HG02970 (cell line): ENCODE measurements around the gene ABITRAM.

ENCODE experiments used
- ATAC-seq: cut with Tn5 transposase; IDR thresholded peaks from one replicate; pipeline ENCODE4 v1.9.1; 2021; ENCODE audit warnings: mild to moderate bottlenecking, moderate library complexity, moderate number of reproducible peaks; ENCODE audit not compliant: unreplicated experiment, low FRiP score

ABITRAM gene

GRCh38 chr9:108980893-108981292 lies 46.7 kb downstream of the ABITRAM start:
- no peak for ATAC-seq

DNA sequence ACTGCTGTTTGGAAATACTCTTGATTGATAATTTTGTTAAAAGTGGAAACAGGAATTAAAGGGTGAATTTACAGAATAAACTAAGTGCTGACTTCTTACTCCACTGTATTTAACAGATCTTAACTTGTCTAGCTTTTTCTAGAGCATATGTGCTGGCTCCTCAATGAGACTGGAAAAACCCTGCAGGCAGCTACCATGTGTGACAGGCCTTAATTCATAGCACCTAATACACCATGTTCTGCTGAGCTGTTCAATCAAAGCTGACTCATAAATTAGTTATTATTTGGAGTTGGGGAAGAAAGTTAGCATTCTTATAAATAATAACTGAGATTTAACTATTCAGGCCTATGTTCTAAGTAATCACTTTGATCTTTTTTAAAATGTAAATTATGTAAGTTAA lies 49.7 kb downstream of the ABITRAM start:
- ATAC-seq, result no peak
